HG03108 (cell line): ENCODE measurements around the gene BLOC1S1.
"Not testable (repeated sequence)": the region's sequence is repeated elsewhere in the genome, so short reads cannot be mapped to it uniquely, and the experiment has no call there.

Experiments
- ATAC-seq: cut with Tn5 transposase; IDR thresholded peaks from one replicate; pipeline ENCODE4 v1.9.1; 2021; ENCODE audit warnings: moderate library complexity; ENCODE audit not compliant: unreplicated experiment

BLOC1S1 gene

DNA sequence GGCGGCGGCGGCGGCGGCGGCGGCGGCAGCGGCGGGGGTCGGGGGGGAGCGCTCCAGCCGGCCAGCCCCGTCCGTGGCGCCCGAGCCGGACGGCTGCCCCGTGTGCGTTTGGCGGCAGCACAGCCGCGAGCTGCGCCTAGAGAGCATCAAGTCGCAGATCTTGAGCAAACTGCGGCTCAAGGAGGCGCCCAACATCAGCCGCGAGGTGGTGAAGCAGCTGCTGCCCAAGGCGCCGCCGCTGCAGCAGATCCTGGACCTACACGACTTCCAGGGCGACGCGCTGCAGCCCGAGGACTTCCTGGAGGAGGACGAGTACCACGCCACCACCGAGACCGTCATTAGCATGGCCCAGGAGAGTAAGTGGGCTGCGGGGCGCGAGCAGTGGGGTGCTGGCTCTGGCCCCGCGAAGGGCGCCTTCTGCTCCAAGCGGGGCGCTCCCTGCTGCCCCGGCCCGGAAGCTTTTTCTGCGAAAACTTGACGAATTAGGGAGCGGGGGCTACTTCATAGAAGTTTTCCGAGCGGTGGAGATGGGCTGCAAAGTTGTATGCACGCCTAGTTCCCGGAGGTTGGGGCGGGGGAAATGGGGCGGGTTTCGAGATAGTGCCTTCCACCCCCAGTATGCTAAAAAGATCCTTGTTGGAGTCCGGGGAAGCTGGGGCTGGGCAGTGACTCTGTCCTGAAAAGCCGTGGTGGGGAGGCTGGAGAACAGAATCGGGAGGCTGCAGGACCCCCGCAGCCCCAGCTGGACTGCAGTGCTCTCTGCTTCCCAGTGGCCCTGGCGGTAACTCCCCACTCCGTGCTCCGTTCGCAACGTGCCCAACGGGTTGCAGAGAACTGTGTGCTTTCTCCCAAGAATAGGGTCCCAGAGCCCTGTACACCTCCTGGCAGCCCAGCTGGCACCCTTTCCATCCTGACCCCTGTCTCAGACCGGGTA, 27.8 kb downstream of the BLOC1S1 start:
- peak; percentile 31 for ATAC-seq

DNA sequence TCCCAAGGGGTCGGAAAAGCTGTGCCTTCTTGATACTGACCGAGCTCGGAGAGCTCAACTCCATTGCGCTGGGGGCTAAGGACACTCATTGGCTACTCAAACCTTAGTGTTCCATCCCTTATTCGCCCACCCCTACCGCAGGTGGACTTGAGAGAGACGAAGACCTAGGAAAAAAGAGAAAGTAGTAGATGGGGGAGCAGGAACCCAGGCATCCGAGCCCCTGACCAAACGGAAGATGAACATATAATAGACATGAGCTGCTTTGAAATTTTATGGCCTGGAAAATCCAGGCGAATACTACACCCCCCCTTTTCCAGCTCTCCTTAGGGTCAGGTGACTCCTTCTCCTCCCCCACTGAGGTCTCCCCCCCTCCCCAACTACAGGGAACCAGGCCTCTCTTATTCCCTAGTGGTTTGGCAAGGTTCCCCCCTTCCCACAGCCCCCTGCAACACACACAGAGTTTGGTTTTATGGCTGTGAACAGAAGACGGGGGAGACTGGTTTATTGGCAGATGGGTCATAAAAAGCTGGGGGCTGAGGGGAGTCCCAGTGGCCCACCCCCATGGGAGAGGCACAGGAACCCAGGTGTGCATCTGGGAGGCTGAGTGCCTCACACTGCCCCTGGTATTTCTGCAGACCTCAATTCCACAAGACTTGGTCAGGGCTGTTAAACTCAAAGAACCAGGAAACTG, 28.6 kb downstream of the BLOC1S1 start:
- no peak for ATAC-seq

DNA sequence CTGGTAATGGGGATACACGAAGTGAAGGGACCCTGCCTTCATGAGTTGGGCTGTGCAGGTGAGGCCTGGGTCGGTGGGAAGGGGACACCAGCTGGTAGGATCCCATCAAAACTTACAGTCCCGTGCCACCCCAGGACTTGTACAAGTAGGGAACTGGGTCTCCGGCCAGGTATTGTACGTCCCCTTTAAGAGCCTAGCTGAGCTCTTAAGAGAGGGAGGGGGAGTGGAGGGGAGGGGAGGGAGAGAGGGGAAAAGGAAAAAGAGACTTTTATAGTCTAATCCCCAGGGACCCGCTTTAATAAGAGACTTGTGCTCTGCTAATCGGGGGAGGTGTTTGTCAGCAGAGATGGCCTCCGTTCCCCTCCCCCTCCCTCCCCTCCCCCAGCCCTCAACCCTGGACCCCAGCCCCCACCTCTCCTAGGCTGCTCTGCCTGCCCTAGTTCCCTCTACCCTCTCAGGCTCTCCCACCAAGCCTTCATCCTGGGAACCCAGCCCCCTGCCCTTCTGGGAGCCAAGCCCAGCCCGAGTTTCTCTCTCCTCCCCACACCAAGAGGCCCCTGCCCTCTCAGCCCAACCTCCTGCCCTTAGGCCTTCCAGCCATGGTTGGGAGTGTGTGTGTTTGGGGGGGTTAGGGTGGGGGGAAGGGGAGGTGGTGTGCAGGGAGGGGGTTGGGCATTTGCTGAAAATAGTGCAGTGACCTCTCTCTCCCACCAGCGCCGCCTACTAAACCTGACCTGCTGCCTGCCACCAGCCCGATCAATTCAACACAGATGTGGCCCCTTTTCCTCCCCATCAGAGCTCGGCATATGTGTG, 29.7 kb downstream of the BLOC1S1 start:
- no peak for ATAC-seq

DNA sequence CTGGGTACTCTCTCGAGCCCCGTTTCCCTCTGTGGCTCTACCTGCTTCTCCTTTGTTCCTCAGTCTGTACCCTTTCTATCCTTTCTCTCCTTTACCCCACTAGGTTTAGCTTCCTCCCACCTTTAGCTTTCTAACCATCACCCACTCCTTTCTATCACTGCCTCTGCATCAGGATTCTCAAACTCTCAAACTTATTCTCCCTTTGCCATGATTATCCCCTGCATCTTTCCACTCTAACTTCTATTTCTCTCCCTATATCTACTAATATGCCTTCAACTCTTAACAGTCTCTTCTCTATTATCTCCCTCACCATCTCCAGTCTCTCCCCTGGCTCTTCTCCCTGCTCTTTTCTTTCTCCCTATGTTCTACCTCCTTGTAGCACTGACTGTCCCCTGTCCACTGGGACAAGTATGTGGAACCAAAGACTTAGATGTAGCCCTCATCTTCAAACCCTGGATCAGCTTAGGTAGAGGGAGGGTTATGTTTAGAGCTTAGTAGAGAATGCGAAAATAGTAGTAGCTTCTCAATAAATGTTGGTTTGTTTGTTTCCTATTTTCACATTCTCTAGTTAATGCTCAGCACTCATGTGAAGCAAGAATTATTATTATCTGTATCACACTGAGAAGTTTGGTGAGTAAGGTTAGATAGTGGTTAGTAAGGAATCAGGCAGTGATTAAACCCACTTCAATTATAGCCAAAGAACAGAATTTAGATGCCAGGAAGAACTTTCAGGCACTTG, 30.5 kb downstream of the BLOC1S1 start:
- no peak for ATAC-seq

DNA sequence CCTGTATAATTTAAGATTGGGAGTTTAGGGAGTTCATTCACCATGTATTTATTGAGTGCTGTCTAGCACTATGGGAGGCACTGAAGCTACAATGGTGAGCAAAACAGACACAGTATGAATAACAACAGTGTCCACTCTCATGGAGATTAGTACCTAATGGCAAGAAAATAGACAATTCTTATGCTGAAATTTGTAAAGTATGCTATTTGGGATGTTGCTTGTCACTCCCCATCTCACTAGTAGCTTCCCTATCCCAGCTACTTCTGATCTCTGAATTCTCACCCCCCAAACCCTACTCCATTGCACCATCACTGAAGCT, 31.0 kb downstream of the BLOC1S1 start:
- no peak for ATAC-seq

DNA sequence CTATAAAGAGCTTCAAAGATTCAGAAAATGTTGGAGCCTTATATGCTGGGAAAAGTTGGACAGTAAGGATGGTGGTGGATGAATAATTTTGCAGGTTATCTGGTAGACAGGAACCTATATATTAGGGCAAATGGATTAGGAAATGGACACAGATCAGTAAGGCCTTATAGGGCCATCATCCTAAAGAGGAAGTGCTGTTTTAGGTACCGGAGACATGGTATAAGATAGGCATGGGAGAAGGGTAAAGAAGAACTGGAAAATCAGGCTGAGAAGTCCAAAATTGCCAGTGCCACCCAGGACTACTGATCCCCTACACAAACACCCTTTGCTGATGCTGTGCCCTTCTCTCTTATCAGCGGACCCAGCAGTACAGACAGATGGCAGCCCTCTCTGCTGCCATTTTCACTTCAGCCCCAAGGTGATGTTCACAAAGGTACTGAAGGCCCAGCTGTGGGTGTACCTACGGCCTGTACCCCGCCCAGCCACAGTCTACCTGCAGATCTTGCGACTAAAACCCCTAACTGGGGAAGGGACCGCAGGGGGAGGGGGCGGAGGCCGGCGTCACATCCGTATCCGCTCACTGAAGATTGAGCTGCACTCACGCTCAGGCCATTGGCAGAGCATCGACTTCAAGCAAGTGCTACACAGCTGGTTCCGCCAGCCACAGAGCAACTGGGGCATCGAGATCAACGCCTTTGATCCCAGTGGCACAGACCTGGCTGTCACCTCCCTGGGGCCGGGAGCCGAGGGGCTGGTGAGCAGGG, 32.6 kb downstream of the BLOC1S1 start:
- ATAC-seq, result no peak

DNA sequence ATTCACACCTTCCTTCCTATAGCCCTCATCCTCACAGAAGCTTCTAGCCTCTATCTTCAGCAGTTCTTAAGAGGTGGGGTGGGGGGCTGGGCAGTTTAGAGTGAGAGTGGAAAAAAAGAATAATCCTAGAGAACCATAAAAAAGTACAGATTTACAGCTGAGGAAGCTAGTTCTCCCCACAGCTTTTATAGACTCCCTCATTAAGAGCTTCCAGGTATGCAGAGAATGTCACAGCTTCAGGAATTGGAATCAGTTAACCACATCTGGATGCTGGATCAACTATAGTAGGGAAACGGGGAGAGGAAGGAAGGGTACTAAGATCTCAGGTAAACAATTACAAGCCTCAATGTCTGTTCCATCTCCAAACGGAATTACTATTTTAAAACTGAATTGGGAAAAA, 39.4 kb downstream of the BLOC1S1 start:
- no peak for ATAC-seq

DNA sequence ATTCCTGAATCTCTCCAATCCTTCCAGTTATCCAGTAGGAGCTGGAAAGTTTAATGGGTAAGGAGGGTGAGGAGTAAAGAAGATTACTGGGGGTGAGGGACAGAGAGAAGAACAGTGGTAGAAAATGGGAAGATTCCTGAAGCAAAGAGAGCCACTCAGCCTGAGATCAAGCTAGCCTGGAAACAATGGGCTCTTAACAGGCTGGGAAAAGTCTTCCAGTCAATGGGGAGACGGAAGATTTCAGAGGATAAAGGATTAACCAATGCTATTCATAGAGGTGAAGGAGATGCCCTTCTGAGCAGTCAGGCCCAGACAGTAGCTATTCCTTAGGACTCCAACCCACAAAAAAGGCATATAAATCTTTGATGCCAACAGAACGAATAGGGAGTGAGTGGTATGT, 41.9 kb downstream of the BLOC1S1 start:
- ATAC-seq, result no peak

DNA sequence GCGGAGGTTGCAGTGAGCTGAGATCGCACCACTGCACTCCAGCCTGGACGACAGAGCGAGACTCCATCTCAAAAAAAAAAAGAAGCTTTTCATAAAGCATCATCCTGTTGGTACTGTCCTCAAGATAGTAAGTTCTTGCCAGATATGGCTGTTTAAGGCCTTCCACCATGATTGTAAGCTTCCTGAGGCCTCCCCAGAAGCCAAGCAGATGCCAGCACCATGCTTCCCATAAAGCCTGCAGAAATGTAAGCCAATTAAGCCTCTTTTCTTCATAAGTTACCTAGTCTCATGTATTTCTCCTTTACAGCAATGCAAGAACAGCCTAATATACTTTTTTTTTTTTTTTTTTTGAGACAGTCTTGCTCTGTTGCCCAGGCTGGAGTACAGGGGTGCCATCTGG, 42.7 kb downstream of the BLOC1S1 start:
- not testable (repeated sequence) for ATAC-seq

DNA sequence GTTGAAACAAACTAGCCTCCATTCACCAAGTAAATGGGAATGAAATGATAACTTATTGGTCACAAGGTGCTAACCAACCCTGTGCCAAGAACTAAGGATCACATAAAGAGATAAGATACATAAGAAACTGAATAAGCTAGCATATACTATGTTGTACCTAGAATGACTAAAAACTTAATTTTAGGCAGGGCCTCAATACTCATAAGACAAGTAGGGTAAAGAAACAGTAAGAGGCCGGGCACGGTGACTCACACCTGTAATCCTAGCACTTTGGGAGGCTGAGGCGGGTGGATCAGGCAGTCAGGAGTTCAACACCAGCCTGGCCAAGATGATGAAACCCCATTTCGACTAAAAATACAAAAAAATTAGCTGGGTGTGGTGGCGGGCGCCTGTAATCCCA, 44.8 kb downstream of the BLOC1S1 start:
- ATAC-seq, result no peak

DNA sequence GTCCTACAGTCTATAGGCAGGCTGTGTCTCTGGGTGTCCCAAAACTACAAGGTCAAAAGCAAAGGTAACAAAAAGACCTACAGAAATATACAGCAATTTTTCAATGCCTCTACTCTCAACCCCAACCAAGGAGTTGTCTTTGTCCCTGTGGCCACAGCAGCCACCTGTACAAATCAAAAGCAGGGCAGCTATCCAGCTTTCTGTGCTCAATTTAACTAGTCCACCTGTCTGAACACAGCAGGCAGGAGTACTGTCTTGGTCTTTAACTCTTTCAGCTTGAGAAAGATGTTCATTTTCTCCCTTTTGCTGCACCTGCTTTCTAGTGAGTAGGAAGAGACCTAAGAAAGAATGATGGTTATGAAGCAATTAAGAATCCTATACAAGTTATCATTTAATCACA, 46.8 kb downstream of the BLOC1S1 start:
- no peak for ATAC-seq

DNA sequence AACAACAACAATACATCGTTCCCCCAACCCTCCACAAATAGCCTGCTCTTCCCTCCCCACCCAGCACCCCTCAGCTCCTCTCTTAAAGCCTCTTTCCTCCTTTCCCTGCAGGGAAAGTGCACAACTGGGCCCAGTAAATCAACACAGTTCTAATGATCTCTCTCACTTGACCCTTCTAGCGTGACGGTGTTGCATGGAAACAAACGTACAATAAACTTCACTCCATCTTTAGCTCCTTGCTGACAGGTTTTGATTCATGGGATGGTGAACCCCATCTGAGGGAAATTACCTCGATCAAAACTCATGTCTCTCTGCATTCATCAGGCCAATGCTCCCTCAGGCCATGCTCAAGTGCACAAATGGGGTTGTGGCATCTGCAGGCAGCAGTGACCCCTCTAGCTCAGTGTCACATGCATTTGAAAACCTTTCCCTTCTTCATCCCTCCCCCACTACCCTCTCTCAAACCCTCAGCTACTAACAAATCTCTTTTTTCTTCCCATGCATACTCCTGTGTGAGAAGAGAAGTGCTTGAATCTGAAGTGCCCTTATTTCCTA, 50.0 kb downstream of the BLOC1S1 start:
- no peak for ATAC-seq

DNA sequence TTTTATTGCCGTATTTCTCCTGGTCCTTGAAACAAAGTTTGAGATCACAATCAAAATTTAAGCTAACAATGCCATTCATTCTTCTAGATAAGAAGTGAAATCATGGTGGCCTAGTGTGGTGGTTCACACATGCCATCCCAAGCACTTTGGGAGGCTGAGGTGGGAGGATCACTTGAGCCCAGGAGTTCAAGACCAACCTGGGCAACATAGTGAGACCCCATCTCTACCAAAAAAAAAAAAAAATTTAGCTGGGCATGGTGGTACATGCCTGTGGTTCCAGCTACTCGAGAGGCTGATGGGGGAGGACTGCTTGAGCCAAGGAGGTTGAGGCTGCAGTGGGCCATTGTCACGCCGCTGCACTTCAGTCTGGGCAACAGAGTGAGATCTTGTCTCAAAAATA, 51.3 kb downstream of the BLOC1S1 start:
- ATAC-seq, result no peak
